Upper lobe of left lung (tissue), 4 donors: ENCODE measurements around the gene YAP1.

Experiments used
- EP300 ChIP-seq, 4 donors: sonication (generic); formaldehyde crosslinking; IDR thresholded peaks; one replicate each; pipeline ENCODE4 v1.5.1; 2017; ENCODE audit warnings: antibody characterized with exemption in 4 of 4, control low read depth in 2 of 4
- POLR2AphosphoS5 ChIP-seq, 2 donors: sonication (generic); formaldehyde crosslinking; IDR thresholded peaks; one replicate each; pipeline ENCODE4 v1.5.1; 2017; ENCODE audit warnings: antibody characterized with exemption in 2 of 2
- TF ChIP-seq, protein P1 (sequence below), 6 experiments: fragments of 450-650 bp in 4 of 6; fragments of 200-600 bp in 2 of 6; sonication (generic) in 2 of 6; IDR thresholded peaks; one replicate each; pipeline ENCODE4 v1.5.1; 2016 to 2019; ENCODE audit warnings: antibody characterized with exemption in 6 of 6

DNA sequence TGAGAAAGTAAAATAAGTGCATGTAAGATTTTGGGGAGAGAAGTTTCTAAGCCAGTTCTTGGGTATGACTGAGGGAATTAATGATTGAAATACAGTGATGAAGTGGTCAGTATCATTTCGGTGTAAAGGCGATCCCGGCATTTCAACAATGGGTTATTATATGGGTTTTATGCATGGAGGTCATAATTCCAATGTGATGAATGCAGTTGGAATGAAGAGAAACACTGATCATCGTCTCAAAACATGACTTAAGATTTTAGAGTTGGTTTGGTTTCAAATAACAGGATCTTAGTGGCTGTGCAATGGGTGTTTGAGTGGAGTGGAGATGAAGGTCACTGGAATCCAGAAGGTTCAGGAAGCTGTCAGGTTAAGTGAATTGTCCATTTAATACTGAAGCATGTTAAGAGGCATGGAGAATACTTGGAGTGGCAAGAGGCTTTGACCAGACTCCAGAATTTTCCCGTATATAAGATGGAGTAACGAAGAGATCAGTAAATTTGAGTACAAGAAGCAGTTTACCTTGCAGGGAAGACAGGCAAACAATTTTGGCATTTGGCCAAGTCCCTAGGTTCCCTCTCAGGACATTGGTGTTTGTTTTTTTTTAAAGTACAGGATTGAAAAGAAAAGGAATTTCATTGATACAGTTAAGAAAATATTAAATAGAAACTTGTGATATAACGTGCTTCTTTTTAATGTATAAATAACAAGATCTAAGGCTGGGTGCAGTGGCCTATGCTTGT lies 110.7 kb downstream of the YAP1 start:
- TF ChIP-seq, protein P1, sequence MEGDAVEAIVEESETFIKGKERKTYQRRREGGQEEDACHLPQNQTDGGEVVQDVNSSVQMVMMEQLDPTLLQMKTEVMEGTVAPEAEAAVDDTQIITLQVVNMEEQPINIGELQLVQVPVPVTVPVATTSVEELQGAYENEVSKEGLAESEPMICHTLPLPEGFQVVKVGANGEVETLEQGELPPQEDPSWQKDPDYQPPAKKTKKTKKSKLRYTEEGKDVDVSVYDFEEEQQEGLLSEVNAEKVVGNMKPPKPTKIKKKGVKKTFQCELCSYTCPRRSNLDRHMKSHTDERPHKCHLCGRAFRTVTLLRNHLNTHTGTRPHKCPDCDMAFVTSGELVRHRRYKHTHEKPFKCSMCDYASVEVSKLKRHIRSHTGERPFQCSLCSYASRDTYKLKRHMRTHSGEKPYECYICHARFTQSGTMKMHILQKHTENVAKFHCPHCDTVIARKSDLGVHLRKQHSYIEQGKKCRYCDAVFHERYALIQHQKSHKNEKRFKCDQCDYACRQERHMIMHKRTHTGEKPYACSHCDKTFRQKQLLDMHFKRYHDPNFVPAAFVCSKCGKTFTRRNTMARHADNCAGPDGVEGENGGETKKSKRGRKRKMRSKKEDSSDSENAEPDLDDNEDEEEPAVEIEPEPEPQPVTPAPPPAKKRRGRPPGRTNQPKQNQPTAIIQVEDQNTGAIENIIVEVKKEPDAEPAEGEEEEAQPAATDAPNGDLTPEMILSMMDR (IDR thresholded peaks at IDR 0.05), result no peak
- TF ChIP-seq EP300 (IDR thresholded peaks at IDR 0.05) (no peak), POLR2AphosphoS5 (IDR thresholded peaks at IDR 0.05) (no peak)
